SH-SY5Y (cell line): ENCODE measurements around the gene YY1.

ENCODE experiments used
- GATA2 ChIP-seq: IDR thresholded peaks from 2 replicates; pipeline ENCODE4 v1.6.1; 2011; ENCODE audit warnings: mild to moderate bottlenecking, low read depth, low read length
- GATA3 ChIP-seq: IDR thresholded peaks from 2 replicates; pipeline ENCODE4 v1.6.1; 2011; ENCODE audit warnings: low read depth, mild to moderate bottlenecking, low read length, moderate library complexity

GRCh38 chr14:100213587-100213955 is 25.4 kb upstream of the YY1 start:
- TF ChIP-seq GATA2: no peak
- no peak for TF ChIP-seq GATA3
